Kidney tubule cell (primary cell): ENCODE results near the gene BABAM2.
A peak's percentile ranks its signal among the peaks of the same experiment; 100 is the strongest.
"Not testable (repeated sequence)": the region's sequence is repeated elsewhere in the genome, so short reads cannot be mapped to it uniquely, and the experiment has no call there.

Experiments used
- DNase-seq: peaks from one replicate; pipeline ENCODE4 v3.0.0-alpha.2; 2018; ENCODE audit warnings: low spot score

Gene BABAM2

DNA sequence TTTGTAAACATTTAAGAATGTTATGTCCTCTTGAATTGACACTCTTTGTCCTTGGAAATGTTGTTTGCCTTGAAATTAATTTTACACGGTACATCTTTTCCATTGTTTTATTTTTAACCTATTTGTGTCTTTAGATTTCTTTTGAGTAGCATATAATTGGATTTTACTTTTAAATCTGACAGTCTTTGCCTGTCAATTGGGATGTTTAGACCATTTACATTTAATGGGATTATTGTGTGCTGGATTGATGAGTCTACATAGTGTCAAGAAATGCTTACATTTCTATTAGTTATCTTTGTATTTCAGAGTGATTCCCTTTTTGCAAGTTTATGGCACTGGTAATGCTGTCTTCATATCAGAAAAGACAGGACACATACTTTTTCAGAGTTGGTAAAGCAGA, 61.5 kb downstream of the BABAM2 start:
- no peak for DNase-seq

DNA sequence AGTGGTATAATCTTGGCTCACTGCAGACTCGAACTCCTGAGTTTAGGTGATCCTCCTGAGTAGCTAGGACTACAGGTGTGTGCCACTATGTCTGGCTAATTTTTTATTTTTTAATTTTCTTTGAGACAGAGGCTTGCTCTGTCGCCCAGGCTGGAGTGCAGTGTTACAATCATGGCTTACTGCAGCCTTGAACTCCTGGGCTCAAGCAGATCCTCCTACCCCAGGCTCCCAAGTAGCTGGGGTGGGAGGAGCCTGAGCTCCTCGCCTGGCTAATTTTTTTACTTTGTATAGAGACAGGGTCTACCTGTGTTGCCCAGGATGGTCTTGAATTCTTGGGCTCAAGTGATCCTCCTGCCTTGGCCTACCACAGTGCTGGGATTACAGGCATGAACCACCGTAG, 62.5 kb downstream of the BABAM2 start:
- no peak for DNase-seq

DNA sequence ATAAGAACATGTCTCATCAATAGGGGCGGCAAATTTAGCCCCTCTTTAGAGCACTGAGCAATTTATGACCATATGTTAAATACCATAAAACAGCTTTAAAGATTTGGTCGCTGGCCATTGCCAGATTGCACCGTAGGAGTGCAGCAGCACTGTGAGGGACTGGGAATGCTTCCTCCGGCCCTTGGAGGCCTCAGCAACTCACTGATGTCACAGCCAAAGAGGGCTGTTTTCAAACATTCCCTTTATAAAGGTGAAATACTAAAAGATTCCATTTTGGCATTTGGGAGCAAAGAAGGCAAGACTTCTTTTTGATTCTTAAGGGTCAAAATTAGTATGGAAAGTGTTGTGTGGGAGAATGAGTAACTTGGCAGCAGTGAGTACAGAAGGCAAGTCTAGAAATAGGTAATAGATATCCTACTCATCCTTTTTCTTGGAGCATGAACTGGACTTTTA, 63.7 kb downstream of the BABAM2 start:
- DNase-seq = no peak

DNA sequence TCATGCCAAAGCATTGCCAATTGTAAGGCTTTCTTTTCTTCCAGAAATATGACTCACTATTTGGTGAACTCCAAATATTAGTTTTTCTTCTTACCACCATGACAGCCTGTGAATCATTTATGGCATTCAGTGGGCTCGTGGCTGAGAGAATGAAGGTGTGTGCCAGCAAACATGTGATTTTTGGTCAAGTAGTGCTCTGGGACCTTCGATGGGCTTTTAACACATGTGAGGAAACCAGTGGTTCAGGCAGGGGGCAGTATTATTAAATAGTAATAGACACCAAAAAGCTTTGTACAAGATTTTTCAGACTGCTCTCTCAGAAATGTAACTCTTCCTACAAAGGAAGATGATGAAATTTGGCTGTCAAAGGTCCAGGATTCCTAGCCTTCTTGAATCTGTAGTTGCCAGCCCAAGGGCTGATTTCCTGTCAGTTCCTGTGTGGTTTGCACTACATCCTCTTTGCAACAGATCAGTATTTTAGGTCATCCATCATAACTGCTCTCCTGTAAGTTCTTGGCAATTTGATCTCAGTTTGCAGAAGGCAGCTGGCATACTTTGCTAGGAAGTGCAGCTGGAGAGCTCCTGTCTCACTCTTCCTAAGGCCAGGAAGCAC, 64.3 kb downstream of the BABAM2 start:
- DNase-seq = peak; percentile 94

DNA sequence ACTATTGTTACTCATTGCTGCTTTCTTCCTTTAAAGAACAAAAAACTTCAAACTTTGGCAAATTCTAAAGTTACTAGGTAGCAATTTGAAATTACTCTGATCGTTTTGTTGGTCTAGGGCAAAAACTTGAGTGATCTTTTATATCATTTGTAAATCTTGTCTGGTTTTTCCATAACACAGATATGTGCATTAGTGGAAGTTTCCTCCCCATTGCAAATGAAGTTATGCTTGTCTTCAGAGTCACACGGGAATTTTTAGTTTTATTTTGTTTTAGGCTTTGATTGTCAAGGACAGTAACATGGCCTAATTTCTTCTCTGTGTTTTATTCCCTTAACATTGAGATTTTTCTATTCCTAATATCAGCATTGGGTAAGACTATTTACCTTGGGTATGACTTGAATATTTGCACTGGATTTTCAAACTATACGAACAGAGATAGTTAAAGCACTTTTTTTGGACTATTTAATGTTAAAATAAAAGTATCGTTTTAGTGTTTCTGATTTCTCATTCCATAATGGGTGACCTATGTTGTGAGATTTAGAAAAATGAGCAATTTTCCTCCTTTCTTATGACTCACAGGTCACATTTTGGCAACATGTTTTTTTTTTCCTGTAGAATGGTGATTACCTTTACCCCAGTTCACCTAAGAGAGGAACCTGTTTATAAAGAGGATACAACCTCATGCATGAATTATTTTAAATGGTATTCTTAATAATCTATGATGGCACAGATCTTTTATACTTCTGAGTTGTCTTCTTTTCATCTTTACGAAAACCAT, 65.0 kb downstream of the BABAM2 start:
- DNase-seq = peak; percentile 56

DNA sequence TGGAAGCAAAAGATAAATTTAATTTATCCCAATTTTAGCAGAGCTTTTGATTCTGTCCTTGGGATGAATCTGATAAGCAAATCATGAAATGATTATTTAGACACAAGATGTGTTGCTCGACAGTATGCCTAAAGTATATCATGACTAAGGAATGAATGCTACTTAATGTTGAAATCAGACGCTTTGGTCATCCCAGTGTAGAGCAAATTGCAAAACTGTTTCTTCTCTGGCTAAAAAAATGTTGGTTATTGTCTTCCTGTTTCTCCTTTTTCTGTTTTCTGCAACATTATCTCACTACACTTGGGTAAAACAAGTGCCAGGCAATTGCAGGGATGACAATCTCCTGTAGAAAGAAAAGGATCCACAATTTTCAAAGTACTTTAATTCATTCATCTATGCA, 66.4 kb downstream of the BABAM2 start:
- DNase-seq = no peak

DNA sequence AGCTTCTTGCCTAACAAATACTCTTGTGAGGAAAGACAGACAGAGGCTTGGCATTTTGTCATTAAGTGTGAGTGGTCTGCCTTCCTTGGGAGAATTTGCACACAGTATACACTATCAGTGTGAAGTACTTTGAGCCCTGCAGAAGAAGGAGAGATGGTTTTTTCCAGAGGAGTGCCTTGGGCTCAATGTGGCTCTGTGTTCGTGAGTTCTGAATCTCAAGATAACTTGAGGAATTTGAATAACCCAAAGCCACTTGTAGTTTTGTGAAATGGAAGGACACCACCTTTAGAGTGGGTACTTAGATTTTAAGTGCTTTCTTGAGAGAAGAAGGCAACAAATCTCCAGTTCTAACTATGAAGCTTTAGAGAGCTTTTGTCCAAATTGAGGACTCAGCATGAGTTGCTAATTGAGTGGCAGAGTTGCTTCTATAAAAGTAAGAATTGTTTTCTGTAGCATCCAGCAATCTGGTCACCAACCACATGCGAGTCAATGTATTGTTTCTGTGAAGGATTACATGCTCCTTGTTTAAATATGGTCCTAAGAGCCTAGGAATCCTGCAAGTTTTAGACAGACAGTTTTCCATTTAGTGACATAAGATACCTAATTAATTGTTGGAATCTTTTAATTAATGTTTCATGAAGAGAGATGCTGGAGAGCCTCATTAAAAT, 68.3 kb downstream of the BABAM2 start:
- no peak for DNase-seq

DNA sequence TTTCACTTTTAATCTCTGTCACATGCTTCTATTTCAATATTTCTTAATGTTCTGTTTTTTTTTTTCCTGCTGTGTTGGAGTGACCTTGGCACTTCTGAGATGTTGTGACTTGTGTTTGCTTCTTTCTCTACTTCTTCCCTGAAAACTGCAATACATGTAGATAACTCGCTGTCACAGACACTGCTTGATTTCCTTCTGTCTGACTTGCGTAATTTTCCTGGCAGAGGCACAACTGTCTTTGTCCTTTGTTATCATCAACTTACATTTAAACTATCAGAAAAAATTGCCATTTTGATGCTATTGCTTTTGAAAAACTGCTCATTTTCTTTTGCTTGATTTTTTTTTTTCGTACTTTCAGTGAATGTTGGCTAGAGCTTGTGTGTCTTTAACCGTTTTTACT, 69.0 kb downstream of the BABAM2 start:
- peak; percentile 53 for DNase-seq

DNA sequence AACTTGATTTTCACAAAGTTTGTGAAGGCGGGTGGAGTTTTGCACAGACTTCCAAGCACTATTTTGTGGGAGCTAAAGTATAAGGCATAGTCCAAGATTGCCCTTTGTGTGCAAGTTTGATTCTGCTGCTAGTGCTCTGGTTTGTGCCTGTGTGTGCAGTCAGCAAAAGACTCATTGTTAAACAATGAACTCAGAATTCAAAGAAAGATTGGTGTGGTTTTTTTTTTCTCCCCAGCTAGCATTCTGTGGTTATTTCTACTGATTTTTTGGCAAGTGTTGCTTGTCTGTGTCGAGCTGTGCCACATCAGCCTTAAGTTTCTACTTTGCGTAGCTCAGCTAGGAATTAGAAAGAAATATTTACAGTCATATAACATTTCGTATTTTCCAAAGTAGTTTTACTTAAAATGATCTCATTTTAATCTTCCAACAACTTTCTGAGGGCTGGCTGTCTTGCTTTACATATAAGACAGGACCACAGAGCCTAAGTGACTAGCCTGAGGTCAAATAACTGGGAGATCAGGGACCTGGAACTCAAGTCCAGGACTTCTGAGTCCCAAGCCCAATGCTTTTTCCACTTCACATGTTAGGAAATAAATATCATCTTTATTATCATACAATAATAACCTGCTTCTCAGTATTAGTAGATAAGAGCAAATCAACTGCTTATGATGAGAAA, 69.8 kb downstream of the BABAM2 start:
- peak; percentile 89 for DNase-seq

DNA sequence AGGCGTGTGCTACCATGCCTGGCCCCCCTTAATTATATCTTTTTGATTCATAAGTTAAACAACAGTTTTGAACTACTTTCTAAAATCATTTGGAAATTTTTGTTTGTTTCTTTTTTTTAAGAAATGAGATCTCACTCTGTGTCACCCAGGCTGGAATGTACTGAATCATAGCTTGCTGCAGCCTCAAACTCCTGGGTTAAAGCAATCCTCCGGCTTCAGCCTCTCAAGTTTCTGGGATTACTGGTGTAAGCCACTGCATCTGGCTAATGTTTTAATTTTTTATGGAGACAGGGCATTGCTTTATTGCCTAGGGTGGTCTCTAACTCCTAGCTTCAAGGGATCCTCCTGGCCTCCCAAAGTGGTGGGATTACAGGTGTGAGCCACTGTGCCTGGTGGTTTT, 71.5 kb downstream of the BABAM2 start:
- peak; percentile 53 for DNase-seq

DNA sequence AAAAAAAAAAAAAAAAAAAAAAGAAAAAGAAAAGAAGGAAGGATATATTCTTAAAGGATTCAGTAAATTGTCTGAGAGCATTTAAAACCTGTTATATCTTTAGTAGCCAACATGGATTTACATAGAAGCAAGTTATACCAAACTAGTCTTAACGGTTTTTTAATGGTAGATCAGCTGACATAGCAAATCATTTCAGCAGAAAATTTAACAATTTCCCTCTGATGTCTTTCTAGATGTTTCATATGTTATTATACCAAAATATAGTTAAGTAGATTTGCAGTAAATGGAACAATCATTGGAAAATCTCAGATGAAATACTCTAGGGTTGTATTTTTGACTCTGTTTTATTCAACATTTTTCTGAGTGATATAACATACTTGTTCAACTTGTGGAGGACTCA, 72.9 kb downstream of the BABAM2 start:
- DNase-seq = no peak

DNA sequence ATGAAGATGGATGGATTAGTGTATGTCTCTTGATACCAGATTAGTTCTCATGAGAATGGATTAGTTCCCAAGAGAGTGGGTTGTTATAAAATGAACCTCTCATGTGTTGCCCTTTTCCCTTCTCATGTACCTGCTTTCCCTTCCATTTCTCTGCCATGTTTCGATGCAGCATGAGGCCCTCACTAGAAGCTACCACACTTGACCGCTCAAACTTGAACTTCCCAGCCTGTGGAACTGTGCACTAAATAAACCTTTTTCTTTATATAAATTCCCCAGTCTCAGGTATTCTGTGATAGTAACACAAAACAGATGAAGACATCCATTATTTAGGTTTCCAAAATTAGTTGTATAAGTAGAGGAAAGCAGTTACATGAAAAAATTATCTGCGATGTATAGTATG, 73.5 kb downstream of the BABAM2 start:
- DNase-seq = no peak

DNA sequence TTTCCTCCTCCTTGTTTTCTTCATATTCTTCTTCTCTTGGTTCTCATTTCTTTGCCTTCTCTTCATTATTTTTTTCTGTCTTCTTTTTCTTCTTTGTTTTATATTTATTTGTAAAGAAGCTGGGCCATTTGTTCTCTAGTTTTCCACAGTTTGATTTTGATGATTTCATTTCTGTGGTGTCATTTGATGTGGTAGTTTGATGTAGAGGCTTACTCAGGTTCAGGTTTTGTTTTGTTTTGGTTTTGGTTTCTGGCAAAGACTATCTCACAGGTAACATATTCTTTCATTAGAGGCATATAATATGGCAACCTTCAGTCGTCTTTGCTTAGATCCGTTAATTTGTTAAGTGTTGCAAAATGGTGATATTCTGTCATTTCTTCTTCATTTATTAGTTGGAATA, 75.3 kb downstream of the BABAM2 start:
- peak; percentile 36 for DNase-seq

DNA sequence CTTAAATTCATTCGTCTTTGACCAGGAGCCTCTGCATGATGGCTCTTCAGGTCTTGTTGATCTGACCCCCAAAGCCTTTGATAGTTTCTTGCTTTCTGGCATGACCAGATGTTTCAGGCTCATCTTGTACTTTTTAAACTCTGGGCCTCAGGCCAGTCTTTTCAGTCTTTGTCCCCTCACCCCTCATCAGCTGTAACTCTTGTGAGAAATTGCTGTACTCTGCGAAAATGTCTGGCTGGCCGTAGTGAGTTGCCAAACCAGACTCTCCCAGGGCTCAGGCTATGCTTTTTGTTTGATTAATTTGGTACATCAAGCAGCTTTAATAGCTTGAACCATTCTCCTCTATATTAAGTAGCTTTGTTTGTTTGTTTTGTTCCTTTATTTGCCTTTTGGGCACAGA, 75.9 kb downstream of the BABAM2 start:
- DNase-seq = no peak

DNA sequence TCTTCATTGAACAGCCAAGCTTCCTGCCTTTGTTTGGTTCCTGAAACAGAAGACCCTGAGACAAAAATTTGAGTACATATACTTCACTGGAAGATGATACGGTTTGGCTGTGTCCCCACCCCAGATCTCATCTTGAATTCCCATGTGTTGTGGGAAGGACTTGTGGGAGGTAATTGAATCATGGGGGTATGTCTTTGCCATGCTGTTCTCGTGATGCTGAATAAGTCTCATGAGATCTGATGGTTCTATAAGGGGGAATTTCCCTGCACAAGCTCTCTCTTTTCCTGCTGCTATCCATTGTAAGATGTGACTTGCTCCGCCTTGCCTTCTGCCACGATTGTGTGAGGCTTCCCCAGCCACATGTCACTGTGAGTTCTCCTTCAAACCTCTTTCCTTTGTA, 76.5 kb downstream of the BABAM2 start:
- no peak for DNase-seq

DNA sequence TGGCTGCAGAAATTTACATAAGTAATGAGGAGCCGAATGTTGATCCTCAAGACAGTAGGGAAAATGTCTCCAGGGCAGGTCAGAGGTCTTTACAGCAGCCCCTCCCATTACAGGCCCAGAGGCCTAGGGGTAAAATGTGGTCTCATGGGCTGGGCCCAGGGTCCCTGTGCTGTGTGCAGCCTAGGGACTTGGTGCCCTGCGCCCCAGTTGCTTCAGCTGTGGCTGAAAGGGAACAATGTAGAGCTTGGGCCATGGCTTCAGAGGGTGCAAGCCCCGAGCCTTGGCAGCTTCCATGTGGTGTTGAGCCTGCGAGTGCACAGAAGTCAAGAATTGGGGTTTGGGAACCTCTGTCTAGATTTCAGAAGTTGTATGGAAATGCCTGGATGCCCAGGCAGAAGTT, 77.5 kb downstream of the BABAM2 start:
- DNase-seq = not testable (repeated sequence)

DNA sequence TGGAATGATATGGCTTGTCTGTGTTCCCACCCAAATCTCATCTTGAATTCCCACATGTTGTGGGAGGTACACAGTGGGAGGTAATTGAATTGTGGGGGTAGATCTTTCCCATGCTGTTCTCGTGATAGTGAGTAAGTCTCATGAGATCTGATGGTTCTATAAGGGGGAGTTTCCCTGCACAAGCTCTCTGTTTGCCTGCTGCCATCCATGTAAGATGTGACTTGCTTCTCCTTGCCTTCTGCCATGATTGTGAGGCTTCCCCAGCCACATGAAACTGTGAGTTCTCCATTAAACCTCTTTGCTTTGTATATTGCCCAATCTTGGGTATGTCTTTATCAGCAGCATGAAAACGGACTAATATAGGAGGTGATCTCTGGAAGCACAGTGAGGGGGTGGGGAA, 78.4 kb downstream of the BABAM2 start:
- not testable (repeated sequence) for DNase-seq

DNA sequence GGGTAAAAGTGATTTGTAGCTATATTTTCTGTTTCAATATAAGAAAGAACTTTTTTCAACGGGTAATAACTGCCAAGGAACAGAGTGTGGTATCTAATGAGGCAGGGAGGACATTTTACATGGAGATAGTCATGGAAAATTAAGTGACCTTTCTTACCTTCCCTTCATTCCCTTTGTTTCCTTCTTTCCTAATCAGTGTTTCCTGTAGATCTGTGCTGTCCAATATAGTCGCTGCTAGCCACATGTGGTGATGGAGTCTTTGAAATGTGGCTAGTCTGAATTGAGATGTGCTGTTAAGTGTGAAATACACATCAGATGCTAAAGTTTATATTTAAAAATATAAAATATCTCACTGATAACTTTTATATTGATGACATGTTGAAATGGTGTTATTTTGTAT, 81.8 kb downstream of the BABAM2 start:
- no peak for DNase-seq

DNA sequence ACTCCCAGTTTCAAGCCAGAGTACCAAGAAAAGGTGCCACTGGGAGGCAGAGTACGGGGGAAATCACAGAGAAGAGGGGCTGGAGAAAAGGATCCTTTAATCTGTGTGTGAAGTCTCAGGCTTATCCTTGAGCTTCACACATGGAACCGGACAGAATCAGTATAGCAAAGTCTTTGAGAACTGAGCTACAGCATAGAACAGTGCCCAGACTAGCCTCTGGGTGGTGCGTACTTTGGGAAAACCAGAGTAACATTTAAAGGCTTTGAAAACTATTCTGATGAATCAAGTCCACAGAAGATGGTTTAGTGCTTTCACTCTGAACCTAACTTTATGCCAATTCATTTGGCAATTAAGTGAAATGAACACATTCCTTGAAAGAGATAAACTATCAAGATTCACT, 83.1 kb downstream of the BABAM2 start:
- DNase-seq = no peak

DNA sequence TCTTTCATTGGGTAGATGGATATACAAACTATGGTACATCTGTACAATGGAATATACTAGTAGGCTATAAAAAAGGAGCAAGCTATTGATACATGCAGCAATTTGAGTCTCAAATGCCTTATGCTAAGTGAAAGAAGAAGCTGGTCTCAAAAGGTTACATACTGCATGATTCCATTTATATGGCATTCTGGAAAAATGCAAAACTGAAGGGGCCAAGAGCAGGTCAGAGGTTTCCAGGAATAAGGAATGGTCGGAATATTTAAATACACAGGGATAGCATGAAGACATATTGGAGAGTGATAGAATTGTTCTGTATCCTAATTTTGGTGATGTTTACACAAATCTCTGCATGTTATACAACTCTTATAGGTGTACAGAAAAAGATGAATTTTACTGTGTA, 85.8 kb downstream of the BABAM2 start:
- no peak for DNase-seq

DNA sequence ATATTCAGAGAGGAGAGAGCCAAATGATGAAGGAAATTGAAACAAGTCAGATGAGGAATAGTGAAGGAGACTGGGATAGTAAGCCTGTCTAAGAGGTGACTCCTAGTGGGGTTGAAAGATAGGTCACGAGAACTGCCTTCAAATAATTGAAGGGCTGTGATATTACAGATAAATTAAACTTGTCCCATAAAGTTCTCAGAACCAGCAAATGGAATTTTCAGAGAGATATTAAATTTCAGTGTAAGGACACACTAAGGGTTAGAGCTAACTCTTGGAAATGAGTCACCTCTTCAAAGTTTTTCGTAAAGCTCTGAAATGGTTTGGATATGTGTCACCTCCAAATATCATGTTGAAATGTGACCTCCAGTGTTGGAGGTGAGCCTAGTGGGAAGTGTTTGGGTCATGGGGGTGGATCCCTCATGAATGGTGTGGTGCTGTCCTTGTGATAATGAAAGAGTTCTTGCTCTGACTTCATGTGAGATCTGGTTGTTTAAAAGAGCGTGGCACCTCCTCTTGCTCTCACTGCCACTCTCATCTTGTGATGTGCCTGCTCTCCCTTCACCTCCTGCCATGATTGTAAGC, 87.3 kb downstream of the BABAM2 start:
- peak; percentile 93 for DNase-seq

DNA sequence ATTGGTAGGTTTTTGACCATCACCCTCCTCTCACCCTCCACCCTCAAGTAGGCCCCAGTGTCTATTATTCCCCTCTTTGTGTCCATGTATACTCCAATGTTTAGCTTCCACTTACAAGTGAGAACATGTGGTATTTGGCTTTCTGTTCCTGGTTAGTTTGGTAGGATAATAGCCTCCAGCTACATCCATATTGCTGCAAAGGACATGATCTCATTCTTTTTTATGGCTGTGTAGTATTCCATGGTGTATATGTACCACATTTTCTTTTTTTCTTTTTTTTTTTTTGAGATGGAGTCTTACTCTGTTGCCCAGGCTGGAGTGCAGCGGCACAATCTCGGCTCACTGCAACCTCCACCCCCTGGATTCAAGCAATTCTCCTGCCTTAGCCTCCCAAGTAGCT, 88.2 kb downstream of the BABAM2 start:
- not testable (repeated sequence) for DNase-seq
